HepG2 (cell line): Measurements from ENCODE around the gene GRK5. TPM values are rescaled to one million over a fixed set of nuclear protein-coding genes. Genes with fewer than 3 reads are reported as not detected.

Source experiments
- ATM ChIP-seq: fragments of 450-650 bp; IDR thresholded peaks from 2 replicates; pipeline ENCODE4 v1.7.1; 2017; ENCODE audit warnings: mild to moderate bottlenecking, borderline replicate concordance
- HES4 ChIP-seq: sonication (generic); formaldehyde crosslinking; IDR thresholded peaks from 2 replicates; pipeline ENCODE4 v1.9.0; 2021; ENCODE audit warnings: mild to moderate bottlenecking, missing genetic modification reagents, borderline replicate concordance
- HNF1B ChIP-seq: sonication (generic); formaldehyde crosslinking; IDR thresholded peaks from 2 replicates; pipeline ENCODE4 v1.5.1; 2020; ENCODE audit warnings: mild to moderate bottlenecking, moderate library complexity, missing genetic modification reagents
- HOXA7 ChIP-seq: sonication (generic); formaldehyde crosslinking; IDR thresholded peaks from 2 replicates; pipeline ENCODE4 v1.8.1; 2022; ENCODE audit warnings: mild to moderate bottlenecking, missing genetic modification reagents, moderate library complexity
- SIN3B ChIP-seq: fragments of 150-350 bp; IDR thresholded peaks from 2 replicates; pipeline ENCODE4 v1.6.1; 2014; ENCODE audit warnings: low read length
- SUZ12 ChIP-seq: fragments of 150-350 bp; IDR thresholded peaks from 2 replicates; pipeline ENCODE4 v1.6.1; 2014; ENCODE audit warnings: low read depth, low read length
- TAF1 ChIP-seq: sonication (generic); formaldehyde crosslinking; IDR thresholded peaks from 2 replicates; pipeline ENCODE4 v1.4.0; 2020; ENCODE audit warnings: missing genetic modification reagents
- XBP1 ChIP-seq: sonication (generic); formaldehyde crosslinking; IDR thresholded peaks from 2 replicates; pipeline ENCODE4 v1.5.0; 2020; ENCODE audit warnings: missing genetic modification reagents
- ZBTB7A ChIP-seq: sonication (generic); formaldehyde crosslinking; IDR thresholded peaks from 2 replicates; pipeline ENCODE4 v1.8.0; 2022; ENCODE audit warnings: mild to moderate bottlenecking, missing genetic modification reagents
- ZFAT ChIP-seq: sonication (generic); formaldehyde crosslinking; conservative IDR thresholded peaks from 2 replicates; pipeline ENCODE4 v1.8.1; 2023; ENCODE audit warnings: missing genetic modification reagents, inconsistent platforms
- ZNF280B ChIP-seq: sonication (generic); formaldehyde crosslinking; IDR thresholded peaks from 2 replicates; pipeline ENCODE4 v1.5.0; 2020; ENCODE audit warnings: missing genetic modification reagents, mild to moderate bottlenecking, borderline replicate concordance
- ZNF407 ChIP-seq: sonication (generic); formaldehyde crosslinking; IDR thresholded peaks from one replicate; pipeline ENCODE4 v1.5.1; 2020; ENCODE audit warnings: mild to moderate bottlenecking, missing genetic modification reagents; ENCODE audit errors: not compliant biosample characterization
- ZNF652 ChIP-seq: IDR thresholded peaks from 2 replicates; pipeline ENCODE4 v1.6.1; 2016; ENCODE audit warnings: low read depth, borderline replicate concordance
- ZNF761 ChIP-seq: sonication (generic); formaldehyde crosslinking; conservative IDR thresholded peaks from 2 replicates; pipeline ENCODE4 v1.4.0; 2020; ENCODE audit warnings: mild to moderate bottlenecking, missing genetic modification reagents
- ZSCAN21 ChIP-seq: sonication (generic); formaldehyde crosslinking; IDR thresholded peaks from 2 replicates; pipeline ENCODE4 v1.8.0; 2022; ENCODE audit warnings: mild to moderate bottlenecking, missing genetic modification reagents, moderate library complexity, borderline replicate concordance
- polyA plus RNA-seq, 8 experiments: library from polyadenylated mRNA; depleted of rRNA in 3 of 8; stranded (reverse) in 7 of 8; unstranded in 1 of 8; fragments of >200 nt; fragmentation: Illumina TruSeq in 4 of 8; extraction: Trizol in 4 of 8; gene quantifications; 2 replicates each; pipeline versions ENCODE4 v1.2.1 to v1.2.3, GENCODE V29; 2011 to 2016; ENCODE audit warnings: low read depth in 4 of 8, missing spikeins in 1 of 8, mixed read lengths in 1 of 8; ENCODE audit not compliant: insufficient read depth in 1 of 8
- total RNA-seq, 5 experiments: library from RNA; depleted of rRNA; stranded (reverse); fragments of >200 nt; fragmentation: Illumina TruSeq; extraction: Trizol; gene quantifications; 2 replicates each; pipeline ENCODE4 v1.2.3, GENCODE V29; 2016; ENCODE audit warnings: low read depth in 1 of 5
- TF ChIP-seq, protein P1 (sequence below): sonication (generic); formaldehyde crosslinking; IDR thresholded peaks from 2 replicates; pipeline ENCODE4 v1.5.1; 2020; ENCODE audit warnings: mild to moderate bottlenecking, missing genetic modification reagents, moderate library complexity

GRK5 gene
- total and polyA plus RNA-seq, 2 of the 13 experiments (the other 11 are each of a cell fraction or from before 2014, with no cell fraction given) = 10.4 to 12.6 TPM

DNA sequence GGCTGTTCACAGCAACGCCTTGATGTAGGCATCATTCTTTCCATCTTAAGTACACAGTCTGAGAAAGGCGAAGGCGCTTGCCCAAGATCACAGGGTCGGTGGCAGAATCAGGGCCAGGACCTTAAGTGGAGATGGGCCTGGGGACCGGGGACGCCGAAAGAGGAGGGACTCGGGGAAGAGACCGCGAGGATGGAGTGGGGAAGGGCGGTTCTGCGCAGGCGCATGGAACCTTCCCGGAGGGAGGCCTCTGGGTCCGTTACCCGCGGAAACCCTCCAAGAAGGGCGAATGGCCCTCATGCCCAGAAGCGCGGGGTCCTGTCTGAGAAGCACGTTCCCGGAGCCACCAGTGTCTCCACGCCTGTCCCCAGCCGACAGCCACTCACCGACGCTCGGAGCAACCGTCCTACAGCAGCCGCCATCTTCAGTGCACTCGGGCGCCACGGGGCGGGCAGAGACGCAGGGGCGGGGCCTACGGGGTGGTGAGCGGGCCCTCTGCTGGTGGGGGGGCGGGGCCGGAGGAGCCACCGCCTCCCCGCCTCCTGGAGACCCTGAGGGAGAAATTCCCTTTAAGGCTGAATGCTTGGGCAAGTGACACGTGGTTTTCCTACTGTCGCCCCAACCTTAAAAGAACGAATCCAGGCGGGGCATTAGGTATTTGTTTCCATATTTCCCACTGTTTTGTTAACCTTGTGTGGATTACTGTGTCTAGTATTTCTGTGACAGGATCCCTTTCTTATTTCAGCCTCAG, 28.8 kb upstream of the GRK5 start, which contains the start of gene PRDX3 (continued):
- TF ChIP-seq, protein P1, sequence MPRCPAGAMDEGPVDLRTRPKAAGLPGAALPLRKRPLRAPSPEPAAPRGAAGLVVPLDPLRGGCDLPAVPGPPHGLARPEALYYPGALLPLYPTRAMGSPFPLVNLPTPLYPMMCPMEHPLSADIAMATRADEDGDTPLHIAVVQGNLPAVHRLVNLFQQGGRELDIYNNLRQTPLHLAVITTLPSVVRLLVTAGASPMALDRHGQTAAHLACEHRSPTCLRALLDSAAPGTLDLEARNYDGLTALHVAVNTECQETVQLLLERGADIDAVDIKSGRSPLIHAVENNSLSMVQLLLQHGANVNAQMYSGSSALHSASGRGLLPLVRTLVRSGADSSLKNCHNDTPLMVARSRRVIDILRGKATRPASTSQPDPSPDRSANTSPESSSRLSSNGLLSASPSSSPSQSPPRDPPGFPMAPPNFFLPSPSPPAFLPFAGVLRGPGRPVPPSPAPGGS = peak; percentile 79
- TF ChIP-seq ZSCAN21 (0 out of 2 replicates have a peak, but pooled peaks have one; percentile 38), HES4 (CRISPR knock-in tag) (no peak), HNF1B (no peak), ZNF407 (no peak), ZNF652 (no peak), HOXA7 (CRISPR knock-in tag) (no peak), ZNF761 (no peak; the same call in 1 of the 2 replicates), ZBTB7A (CRISPR knock-in tag) (peak; percentile 63; the same call in 1 of the 2 replicates), SIN3B (no peak), XBP1 (CRISPR knock-in tag) (0 out of 2 replicates have a peak, but pooled peaks have one; percentile 20), TAF1 (CRISPR knock-in tag) (peak; percentile 96), ZFAT (no peak), ZNF280B (0 out of 2 replicates have a peak, but pooled peaks have one; percentile 52), ATM (no peak), SUZ12 (no peak)
